HUES6 (cell line): ENCODE data around the gene SPATA2L.

ENCODE experiments used
- H3K27ac ChIP-seq: 2 replicates; pipeline ENCODE4 v1.7.0; 2013; ENCODE audit warnings: low read depth, mild to moderate bottlenecking, low read length, inconsistent platforms
- H3K27me3 ChIP-seq: 2 replicates; pipeline ENCODE4 v1.6.1; 2013; ENCODE audit warnings: low read length; ENCODE audit not compliant: control insufficient read depth, insufficient read depth
- H3K36me3 ChIP-seq: 2 replicates; pipeline ENCODE4 v1.6.1; 2013; ENCODE audit warnings: low read length; ENCODE audit not compliant: control insufficient read depth, insufficient read depth
- H3K4me1 ChIP-seq: 2 replicates; pipeline ENCODE4 v1.6.1; 2013; ENCODE audit warnings: low read length; ENCODE audit not compliant: control insufficient read depth, insufficient read depth
- H3K4me3 ChIP-seq: 2 replicates; pipeline ENCODE4 v1.5.1; 2013; ENCODE audit warnings: low read depth, low read length
- H3K9ac ChIP-seq: one replicate; pipeline ENCODE4 v1.6.1; 2013; ENCODE audit warnings: mild to moderate bottlenecking, low read length
- H3K9me3 ChIP-seq: 2 replicates; pipeline ENCODE4 v1.6.1; 2013; ENCODE audit warnings: low read depth, low read length; ENCODE audit not compliant: control insufficient read depth, insufficient read depth

The SPATA2L gene

DNA sequence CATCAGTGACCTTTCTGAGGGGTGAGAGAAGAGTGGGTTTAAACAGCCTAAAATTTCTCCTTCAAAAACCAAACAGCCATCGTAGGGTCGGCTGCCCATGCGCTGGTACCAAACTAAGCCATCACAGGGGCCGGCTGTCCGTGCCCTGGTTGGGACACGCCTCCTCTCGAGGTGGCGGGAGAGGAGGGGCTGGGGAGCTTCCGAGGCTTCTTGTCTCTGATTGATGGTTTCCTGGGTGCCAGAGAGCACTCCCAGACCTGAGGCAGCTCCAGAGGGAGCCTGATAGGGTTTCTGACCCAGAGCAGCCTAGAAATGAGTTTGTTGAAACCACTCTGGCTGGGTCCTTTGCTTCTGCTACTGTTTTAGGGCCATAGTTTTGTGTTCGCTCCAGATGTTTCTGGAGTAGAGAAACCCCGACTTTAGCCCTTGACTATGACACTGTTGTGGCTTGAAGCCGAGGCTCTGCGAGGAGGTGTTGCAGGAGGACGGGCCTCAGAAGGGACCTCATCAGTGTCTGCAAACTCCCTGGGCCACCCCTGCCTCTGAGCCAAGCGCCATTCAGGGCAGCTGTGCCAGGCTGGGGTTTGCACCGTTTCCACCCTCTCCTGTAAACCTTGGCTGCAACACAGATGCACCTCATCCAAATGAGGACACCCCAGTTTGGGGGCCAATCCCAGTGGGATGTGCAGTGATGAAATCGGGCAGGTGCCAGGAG lies 26.1 kb upstream of the SPATA2L start:
- Histone ChIP-seq H3K36me3 (peaks cover 54% of the 10 kb centered on the region), H3K27ac (no peak overlapping the region)

DNA sequence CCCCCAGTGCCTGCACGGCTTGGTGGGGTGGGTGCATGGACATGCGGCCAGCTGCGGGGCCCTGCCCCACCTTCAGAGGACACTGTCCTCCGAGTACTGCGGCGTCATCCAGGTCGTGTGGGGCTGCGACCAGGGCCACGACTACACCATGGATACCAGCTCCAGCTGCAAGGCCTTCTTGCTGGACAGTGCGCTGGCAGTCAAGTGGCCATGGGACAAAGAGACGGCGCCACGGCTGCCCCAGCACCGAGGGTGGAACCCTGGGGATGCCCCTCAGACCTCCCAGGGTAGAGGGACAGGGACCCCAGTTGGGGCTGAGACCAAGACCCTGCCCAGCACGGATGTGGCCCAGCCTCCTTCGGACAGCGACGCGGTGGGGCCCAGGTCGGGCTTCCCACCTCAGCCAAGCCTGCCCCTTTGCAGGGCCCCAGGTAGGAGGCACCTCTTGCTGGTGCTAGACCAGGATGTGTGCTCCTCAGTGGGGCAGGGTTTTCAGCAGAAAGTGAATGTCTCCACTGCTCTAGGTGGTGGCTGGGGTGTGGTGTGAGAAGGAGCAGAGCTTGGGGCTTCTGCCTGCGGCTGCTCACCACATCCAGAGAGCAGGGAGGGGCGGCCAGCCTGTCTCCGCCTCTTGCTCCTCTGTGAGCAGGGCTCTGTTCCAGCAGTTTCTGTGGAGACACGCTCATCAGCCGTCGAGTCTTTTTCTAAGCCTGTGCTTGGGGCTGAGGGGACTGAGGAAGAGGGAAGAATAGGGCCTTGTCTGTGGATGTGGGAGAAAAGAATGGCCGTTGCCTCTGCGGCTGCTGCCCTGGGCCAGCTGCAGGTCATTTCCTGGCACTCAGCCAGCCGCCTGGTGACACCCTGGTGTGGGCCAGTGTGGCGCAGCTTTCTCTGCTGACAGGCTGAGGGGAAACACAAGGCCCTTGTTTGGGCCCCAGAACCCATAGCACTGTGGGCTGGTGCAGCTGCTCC lies 22.1 kb upstream of the SPATA2L start:
- H3K27me3 ChIP-seq, result peaks cover 29% of the 10 kb centered on the region
- H3K4me1 ChIP-seq, result peaks cover 8% of the 10 kb centered on the region
- H3K9me3 ChIP-seq, result no peaks in the 10 kb centered on the region
- H3K27ac ChIP-seq, result no peak overlapping the region
- no peak overlapping the region for H3K4me3 ChIP-seq
- H3K9ac ChIP-seq, result no peak overlapping the region
- peaks cover 31% of the 10 kb centered on the region for H3K36me3 ChIP-seq

More for the DNA sequence above, 26.1 kb upstream of the SPATA2L start:
- peaks cover 8% of the 10 kb centered on the region for H3K27me3 ChIP-seq
- no peaks in the 10 kb centered on the region for H3K9me3 ChIP-seq
- no peak overlapping the region for H3K9ac ChIP-seq
- H3K4me1 ChIP-seq, result peaks cover 5% of the 10 kb centered on the region
- no peak overlapping the region for H3K4me3 ChIP-seq

DNA sequence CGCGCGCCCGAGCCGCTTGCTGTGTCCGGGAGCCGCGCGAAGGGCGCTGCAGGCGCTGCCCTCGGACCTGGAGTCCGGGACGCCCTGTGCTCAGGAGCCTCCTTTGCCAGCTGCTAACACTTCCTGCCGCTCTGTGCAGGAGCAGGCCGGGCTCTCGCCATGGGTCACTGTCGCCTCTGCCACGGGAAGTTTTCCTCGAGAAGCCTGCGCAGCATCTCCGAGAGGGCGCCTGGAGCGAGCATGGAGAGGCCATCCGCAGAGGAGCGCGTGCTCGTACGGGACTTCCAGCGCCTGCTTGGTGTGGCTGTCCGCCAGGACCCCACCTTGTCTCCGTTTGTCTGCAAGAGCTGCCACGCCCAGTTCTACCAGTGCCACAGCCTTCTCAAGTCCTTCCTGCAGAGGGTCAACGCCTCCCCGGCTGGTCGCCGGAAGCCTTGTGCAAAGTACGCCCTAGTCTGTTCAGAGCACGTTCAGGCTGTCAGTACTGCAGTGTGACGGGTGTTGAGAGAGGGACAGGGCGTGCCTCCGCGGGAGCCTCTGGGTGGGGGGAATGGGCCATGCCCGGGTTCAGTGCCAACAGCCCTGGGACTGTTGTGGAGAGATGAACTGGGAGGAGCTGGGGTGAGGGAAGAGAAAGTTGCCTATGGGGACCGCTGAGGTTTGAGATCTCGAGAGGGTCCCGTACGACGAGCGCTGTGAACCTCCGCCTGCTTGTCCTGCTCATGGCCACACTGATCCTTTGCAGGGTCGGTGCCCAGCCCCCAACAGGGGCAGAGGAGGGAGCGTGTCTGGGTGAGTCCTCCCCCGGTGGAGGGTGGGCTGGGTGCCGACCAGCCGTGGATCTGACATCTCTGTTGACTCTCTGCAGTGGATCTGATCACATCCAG lies 21.1 kb upstream of the SPATA2L start:
- peaks cover 27% of the 10 kb centered on the region for H3K36me3 ChIP-seq
- H3K4me3 ChIP-seq, result peak overlapping the region; percentile 86
- H3K9ac ChIP-seq, result peak overlapping the region; percentile 74
- peaks cover 8% of the 10 kb centered on the region for H3K4me1 ChIP-seq
- peaks cover 31% of the 10 kb centered on the region for H3K27me3 ChIP-seq
- no peaks in the 10 kb centered on the region for H3K9me3 ChIP-seq
- H3K27ac ChIP-seq, result no peak overlapping the region

DNA sequence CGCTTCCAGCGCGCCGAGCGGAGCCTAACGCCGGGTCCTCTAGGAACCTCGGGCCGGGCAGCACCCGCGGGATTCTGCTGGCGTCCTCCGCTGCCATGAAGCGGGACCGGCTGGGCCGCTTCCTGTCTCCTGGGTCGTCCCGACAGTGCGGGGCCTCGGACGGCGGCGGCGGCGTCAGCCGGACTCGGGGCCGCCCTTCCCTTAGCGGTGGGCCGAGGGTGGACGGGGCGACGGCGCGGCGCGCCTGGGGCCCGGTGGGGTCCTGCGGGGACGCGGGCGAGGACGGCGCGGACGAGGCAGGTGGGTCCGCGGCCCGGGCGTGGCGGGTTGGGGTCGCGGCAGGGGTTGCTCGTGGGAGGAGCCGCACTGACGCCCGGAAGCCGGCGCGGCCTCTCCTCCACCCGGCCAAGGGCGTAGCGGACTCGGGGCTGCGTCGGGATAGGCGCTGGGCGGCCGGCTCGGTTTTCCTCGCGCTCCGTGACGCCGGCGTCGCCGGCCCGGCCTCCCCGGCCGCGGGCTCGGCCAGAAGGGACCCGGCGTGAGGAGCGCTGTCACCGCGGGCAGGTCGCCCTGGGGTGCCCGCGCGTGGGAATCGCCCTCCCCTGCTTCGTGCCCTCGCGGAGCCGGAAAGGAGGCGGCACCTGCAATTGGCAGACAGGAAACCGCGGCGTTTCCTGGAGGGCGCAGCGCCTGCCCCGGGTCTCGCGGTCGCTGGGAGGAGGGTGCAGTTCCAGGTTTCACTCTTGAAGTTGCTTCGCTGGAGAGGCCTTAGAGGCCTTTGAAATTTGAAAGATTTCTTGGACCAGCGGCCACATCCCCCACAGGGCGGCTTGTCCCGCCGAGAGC lies 20.3 kb upstream of the SPATA2L start:
- H3K4me1 ChIP-seq, result peaks cover 8% of the 10 kb centered on the region
- H3K36me3 ChIP-seq, result peaks cover 22% of the 10 kb centered on the region
- peak overlapping the region; percentile 86 for H3K4me3 ChIP-seq
- H3K27ac ChIP-seq, result no peak overlapping the region
- H3K27me3 ChIP-seq, result peaks cover 31% of the 10 kb centered on the region
- peak overlapping the region; percentile 74 for H3K9ac ChIP-seq
- H3K9me3 ChIP-seq, result no peaks in the 10 kb centered on the region

DNA sequence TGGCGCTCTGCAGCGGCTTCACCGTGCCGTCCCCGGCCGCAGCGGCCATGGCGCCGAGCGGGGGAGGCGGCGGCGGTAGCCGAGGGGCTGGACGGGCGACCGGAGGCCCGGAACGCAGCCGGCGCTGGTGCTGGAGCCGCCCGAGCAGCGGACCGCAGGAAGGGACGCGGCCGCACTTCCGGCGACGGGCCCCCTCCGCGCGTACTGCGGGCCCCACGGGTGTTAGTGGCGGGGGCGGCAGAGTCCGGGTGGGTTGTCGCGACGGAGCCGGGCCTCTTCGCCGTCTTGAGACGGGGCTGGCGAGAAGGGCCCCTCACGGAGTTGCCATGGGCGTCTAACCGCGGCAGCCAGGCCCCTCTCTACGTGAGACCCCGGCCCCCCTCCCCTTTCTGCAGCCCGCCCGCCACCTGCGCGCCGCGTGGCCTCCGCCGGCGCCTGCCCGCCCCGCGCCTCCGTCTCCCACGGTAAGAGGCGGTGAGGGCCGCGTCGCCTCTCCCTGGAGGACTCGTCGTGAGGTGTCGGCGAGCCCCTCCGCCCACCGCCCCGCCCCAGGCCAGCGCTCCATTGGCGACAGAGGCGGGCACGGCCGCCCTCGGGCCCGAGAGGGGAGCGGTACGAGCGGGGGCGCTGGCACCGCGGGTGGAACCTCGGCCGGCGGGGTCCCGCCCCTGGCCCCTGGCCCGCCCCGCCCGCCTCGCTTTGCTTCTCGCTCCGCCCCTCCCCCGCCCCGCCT lies 19.5 kb upstream of the SPATA2L start, which contains the start of the genes VPS9D1 and ZNF276:
TSS of gene VPS9D1 (minus strand) at position 86 of the 733 bp plus-strand sequence. CDS start at position 49, 37 bp downstream.
TSS of gene ZNF276 (plus strand) at position 725 of the 733 bp plus-strand sequence. CDS start 104 bp downstream, outside the sequence.
- Histone ChIP-seq H3K36me3 (peaks cover 22% of the 10 kb centered on the region), H3K9ac (peak within 1 kb of the TSS; percentile 86), H3K4me1 (peaks cover 8% of the 10 kb centered on the region), H3K4me3 (peak within 1 kb of the TSS; percentile 86), H3K27ac (peak within 1 kb of the TSS; percentile 68; the same call in 1 of the 2 replicates), H3K27me3 (peaks cover 31% of the 10 kb centered on the region), H3K9me3 (no peaks in the 10 kb centered on the region)

DNA sequence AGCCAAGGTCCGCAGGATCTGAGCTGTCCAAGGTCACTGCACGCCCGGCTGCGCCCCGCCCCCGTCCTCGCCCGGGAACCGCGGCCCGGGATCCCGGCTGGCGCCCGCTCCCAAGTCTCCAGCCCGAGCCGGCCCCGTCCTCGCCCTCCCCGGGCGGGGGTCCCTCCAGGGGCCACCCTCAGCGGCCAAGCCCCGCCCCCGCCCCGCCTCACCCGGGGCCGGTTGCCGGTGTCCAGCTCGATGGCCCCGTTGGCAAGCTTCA lies 19.0 kb upstream of the SPATA2L start:
- Histone ChIP-seq H3K4me1 (peaks cover 8% of the 10 kb centered on the region), H3K4me3 (peak overlapping the region; percentile 86), H3K9me3 (no peaks in the 10 kb centered on the region), H3K9ac (peak overlapping the region; percentile 86), H3K27ac (peak overlapping the region; percentile 68; the same call in 1 of the 2 replicates), H3K36me3 (peaks cover 20% of the 10 kb centered on the region), H3K27me3 (peaks cover 31% of the 10 kb centered on the region)

DNA sequence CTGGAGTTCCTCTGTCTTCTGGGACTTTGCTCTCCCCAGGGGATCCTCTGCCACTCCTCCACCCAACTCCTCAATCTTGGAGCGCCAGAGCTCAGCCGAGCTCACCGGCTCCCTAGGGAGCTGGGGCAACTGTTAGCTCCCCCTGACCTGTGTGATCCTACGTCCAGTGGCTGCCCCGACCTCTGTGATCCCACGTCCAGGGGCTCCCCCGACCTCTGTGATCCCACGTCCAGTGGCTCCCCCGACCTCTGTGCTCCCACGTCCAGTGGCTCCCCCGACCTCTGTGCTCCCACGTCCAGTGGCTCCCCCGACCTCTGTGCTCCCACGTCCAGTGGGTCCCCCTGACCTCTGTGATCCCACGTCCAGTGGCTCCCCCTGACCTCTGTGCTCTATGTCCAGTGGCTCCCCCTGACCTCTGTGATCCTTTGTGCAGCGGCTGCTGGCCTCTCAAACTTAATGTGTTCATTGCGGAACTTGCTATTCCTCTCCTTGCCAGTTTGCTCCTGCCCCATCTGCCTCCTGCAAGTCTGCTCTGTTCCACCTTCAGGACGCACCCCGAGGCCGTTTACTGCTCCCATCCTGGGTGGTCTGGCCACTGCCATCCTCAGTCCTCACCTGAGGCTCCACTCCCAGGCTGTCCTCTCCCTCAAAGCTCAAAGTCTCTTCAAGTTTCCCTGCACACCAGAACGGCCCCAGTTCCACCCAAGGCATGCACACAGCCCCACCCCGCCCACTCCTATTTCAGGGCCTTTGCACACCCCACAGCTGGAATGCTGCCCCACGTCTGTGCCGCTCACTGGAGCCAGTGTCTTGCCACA lies 16.4 kb upstream of the SPATA2L start:
- Histone ChIP-seq H3K27me3 (peaks cover 27% of the 10 kb centered on the region), H3K9ac (no peak overlapping the region), H3K4me1 (peaks cover 8% of the 10 kb centered on the region), H3K27ac (no peak overlapping the region), H3K4me3 (no peak overlapping the region), H3K9me3 (no peaks in the 10 kb centered on the region), H3K36me3 (peaks cover 8% of the 10 kb centered on the region; the same call in 1 of the 2 replicates)

DNA sequence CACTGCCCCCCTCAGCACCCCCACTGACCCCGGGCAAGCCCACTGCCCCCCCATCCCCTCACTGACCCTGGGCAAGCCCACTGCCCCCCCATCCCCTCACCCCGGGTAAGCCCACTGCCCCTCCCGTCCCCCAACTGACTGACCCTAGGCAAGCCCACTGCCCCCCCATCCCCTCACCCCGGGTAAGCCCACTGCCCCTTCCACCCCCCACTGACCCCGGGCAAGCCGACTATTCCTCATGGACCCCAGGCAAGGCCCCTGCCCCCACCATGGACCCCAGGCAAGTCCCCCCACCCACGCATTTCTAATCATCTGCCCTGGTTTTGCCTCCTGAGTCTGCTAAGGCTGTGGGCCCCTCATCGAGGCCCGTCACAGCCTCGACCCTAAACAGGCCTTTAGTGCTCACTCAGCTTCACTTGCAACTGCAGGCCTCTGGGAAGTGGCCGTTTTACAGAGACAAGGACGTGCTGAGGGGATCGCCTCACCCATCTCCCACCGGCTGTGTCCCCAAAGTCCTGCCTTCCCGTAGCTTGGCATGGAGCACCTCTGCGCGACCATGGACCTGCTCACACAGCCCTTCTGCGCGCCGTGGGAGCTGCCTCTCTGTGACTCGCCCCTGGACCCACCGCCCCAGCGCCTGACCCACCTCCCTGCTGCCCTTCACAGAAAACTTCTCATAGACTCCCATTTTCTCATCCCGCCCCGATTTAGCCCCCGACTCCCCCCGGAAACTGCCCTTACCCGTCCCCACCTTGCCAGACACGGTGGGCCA lies 15.6 kb upstream of the SPATA2L start:
- no peak overlapping the region for H3K27ac ChIP-seq
- H3K36me3 ChIP-seq, result peaks cover 8% of the 10 kb centered on the region; the same call in 1 of the 2 replicates
- H3K9me3 ChIP-seq, result no peaks in the 10 kb centered on the region
- H3K9ac ChIP-seq, result no peak overlapping the region
- H3K27me3 ChIP-seq, result peaks cover 19% of the 10 kb centered on the region
- H3K4me1 ChIP-seq, result 0 out of 2 replicates have a peak, but pooled peaks cover 3% of the 10 kb centered on the region
- H3K4me3 ChIP-seq, result no peak overlapping the region
